ENCODE data around the gene PPP4R3A.

The PPP4R3A gene

DNA sequence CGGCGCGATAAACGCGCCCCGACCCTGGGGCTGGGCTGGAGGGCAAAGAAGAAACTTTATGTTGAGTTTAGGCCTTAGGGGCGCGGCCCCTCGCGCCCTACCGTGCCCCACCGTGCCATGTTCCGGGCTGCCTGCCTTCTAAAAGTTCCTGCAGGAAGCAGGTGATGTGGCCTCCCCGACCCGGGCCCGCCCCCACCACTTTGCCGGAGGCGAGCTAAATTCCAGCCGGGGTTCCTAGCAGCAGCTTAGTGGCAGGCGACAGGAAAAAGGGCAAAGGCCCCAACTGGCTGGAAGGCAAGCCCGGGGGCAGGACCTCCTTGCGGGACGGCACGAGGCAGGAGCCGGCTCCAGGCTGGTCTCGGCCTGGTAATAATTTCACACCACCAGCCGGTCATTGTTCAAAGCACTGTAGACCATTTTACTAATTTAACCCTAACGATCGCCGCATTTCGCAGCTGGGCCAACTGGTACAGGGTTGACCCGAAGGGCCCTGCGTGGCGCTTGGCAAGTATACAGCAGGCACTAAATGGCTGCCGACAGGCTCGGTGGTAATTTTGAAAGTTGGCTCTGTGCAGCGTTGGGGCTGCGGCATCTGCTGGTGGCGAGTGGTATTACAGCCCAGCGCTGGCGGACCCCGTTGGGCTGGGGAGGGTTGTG, 91.6 kb downstream of the PPP4R3A start:
- peak; percentile 57 to 80 for DNase-seq (ENCODE audit: low read depth in 1 of 2, low spot score in 1 of 2)
- TF ChIP-seq, protein P1, sequence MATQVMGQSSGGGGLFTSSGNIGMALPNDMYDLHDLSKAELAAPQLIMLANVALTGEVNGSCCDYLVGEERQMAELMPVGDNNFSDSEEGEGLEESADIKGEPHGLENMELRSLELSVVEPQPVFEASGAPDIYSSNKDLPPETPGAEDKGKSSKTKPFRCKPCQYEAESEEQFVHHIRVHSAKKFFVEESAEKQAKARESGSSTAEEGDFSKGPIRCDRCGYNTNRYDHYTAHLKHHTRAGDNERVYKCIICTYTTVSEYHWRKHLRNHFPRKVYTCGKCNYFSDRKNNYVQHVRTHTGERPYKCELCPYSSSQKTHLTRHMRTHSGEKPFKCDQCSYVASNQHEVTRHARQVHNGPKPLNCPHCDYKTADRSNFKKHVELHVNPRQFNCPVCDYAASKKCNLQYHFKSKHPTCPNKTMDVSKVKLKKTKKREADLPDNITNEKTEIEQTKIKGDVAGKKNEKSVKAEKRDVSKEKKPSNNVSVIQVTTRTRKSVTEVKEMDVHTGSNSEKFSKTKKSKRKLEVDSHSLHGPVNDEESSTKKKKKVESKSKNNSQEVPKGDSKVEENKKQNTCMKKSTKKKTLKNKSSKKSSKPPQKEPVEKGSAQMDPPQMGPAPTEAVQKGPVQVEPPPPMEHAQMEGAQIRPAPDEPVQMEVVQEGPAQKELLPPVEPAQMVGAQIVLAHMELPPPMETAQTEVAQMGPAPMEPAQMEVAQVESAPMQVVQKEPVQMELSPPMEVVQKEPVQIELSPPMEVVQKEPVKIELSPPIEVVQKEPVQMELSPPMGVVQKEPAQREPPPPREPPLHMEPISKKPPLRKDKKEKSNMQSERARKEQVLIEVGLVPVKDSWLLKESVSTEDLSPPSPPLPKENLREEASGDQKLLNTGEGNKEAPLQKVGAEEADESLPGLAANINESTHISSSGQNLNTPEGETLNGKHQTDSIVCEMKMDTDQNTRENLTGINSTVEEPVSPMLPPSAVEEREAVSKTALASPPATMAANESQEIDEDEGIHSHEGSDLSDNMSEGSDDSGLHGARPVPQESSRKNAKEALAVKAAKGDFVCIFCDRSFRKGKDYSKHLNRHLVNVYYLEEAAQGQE (IDR thresholded peaks at IDR 0.05; ENCODE audit: insufficient replicate concordance, low read depth): no peak
- TF ChIP-seq, protein P2, sequence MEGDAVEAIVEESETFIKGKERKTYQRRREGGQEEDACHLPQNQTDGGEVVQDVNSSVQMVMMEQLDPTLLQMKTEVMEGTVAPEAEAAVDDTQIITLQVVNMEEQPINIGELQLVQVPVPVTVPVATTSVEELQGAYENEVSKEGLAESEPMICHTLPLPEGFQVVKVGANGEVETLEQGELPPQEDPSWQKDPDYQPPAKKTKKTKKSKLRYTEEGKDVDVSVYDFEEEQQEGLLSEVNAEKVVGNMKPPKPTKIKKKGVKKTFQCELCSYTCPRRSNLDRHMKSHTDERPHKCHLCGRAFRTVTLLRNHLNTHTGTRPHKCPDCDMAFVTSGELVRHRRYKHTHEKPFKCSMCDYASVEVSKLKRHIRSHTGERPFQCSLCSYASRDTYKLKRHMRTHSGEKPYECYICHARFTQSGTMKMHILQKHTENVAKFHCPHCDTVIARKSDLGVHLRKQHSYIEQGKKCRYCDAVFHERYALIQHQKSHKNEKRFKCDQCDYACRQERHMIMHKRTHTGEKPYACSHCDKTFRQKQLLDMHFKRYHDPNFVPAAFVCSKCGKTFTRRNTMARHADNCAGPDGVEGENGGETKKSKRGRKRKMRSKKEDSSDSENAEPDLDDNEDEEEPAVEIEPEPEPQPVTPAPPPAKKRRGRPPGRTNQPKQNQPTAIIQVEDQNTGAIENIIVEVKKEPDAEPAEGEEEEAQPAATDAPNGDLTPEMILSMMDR (IDR thresholded peaks at IDR 0.05; ENCODE audit: insufficient read depth, low read length): peak; percentile 90
- TF ChIP-seq GABPA (IDR thresholded peaks at IDR 0.05; ENCODE audit: low read depth): no peak
- TF ChIP-seq POLR2AphosphoS5 (IDR thresholded peaks at IDR 0.05; ENCODE audit: low read depth): 0 out of 2 replicates have a peak, but pooled peaks have one; percentile 21
- H3K27ac ChIP-seq (replicated peaks): peak overlapping the region; percentile 91
- H3K4me3 ChIP-seq (replicated peaks; ENCODE audit: insufficient read depth, low read length): peak overlapping the region; percentile 19
- H3K27me3 ChIP-seq (ENCODE audit: insufficient read depth, poor library complexity, severe bottlenecking): no peaks in the 10 kb centered on the region

DNA sequence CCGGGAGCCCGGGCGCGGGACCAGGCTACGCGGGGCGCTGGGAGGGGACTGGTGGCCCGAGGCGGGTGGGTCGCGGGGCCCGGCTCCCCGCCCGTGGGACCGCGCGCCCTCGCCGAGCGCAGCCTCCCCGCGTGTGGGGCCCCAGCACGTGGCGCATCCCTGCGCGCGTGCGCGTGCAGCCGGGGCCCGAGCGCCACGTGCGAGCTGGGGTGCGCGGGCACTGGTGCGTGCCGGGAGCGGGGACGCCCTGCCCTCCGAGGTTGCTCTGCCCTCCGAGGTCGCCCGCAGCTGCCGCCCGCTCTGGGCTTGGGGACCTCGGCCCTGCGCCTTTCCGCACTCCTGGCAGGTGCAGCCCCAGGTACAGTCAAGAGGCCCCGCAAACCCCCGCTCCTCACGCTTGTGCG, 92.1 kb downstream of the PPP4R3A start:
- Histone ChIP-seq H3K4me3 (replicated peaks; ENCODE audit: insufficient read depth, low read length) (peak overlapping the region; percentile 19), H3K27me3 (ENCODE audit: insufficient read depth, poor library complexity, severe bottlenecking) (no peaks in the 10 kb centered on the region), H3K27ac (replicated peaks) (peak overlapping the region; percentile 91)
- TF ChIP-seq, protein P1 (IDR thresholded peaks at IDR 0.05; ENCODE audit: insufficient replicate concordance, low read depth): no peak
- no peak for TF ChIP-seq SPI1 (IDR thresholded peaks at IDR 0.05; ENCODE audit: borderline replicate concordance, low read depth)
- TF ChIP-seq, protein P2 (IDR thresholded peaks at IDR 0.05; ENCODE audit: insufficient read depth, low read length): no peak
- no peak for TF ChIP-seq GABPA (IDR thresholded peaks at IDR 0.05; ENCODE audit: low read depth)
- TF ChIP-seq POLR2AphosphoS5 (IDR thresholded peaks at IDR 0.05; ENCODE audit: low read depth): peak; percentile 44; the same call in 1 of the 2 replicates
- peak; percentile 60 to 73 for DNase-seq (ENCODE audit: low read depth in 1 of 2, low spot score in 1 of 2)

DNA sequence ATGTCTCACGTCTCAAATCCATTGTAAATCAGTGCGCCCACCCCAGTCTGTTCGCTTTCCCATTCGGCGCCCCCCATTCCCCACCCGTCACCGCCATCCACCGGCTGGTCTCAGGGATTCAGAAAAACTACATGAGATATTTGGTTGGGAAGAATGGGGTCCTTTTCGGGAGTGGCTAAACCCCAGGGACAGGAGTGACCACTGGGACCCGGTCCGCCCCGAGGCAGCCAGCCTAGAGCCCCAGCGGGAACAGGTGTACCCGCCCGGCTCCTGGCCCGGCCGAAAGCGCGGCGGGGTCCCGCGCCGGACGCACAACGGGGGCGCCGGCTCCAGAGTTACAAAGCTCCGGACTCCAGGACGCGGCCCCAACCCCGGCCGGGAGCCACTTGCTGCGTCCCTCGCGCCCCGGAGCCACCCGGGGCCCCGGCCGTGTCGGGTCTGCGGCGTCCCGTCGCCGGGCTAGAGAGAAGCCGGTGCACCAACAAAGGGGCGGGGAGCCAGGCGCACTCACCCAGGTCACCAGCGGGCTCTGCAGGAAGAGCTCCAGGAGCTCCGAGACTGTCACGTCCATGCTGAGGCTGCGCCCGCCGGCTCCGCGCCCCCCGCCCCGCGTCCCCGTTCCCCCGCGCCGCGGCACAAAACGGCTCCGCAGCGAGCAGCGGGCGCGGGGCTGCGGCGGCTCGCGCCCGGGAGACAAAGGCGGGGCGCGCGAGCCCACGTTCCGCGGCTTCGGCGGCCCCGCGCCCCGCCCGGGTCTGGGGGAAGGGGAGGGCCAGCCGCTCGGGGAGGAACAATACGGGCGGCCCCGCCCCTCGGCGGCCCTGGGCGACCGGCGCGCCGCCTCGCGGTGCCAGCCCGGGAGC, 92.8 kb downstream of the PPP4R3A start, which contains the start of gene CCDC88C:
TSS of gene CCDC88C (minus strand) at position 701 of the 863 bp plus-strand sequence. CDS start at position 571, 130 bp downstream.
- peak in 1 of 2 experiments; percentile 77 for DNase-seq (ENCODE audit: low read depth in 1 of 2, low spot score in 1 of 2)
- H3K4me3 ChIP-seq (replicated peaks; ENCODE audit: insufficient read depth, low read length): peak within 1 kb of the TSS; percentile 93
- peak within 1 kb of the TSS; percentile 91 for H3K27ac ChIP-seq (replicated peaks)
- TF ChIP-seq GABPA (IDR thresholded peaks at IDR 0.05; ENCODE audit: low read depth): no peak
- no peak for TF ChIP-seq SPI1 (IDR thresholded peaks at IDR 0.05; ENCODE audit: borderline replicate concordance, low read depth)
- TF ChIP-seq, protein P2 (IDR thresholded peaks at IDR 0.05; ENCODE audit: insufficient read depth, low read length): no peak
- TF ChIP-seq, protein P1 (IDR thresholded peaks at IDR 0.05; ENCODE audit: insufficient replicate concordance, low read depth): no peak
- no peak for TF ChIP-seq POLR2AphosphoS5 (IDR thresholded peaks at IDR 0.05; ENCODE audit: low read depth)
- H3K27me3 ChIP-seq (ENCODE audit: insufficient read depth, poor library complexity, severe bottlenecking): no peaks in the 10 kb centered on the region

Measured in HL-60 (cell line).